WTC11 (cell line): ENCODE measurements around the gene EIF5. TPM values are rescaled to one million over a fixed set of nuclear protein-coding genes. Genes with fewer than 3 reads are reported as not detected.

ENCODE experiments used
- ATAC-seq: fragments of 200-7000 bp; cut with Tn5 transposase; 2 replicates; pipeline ENCODE4 v1.10.0; 2021; ENCODE audit warnings: mild to moderate bottlenecking, moderate library complexity
- CTCF ChIA-PET: fragments of 300-600 bp; sonication (Branson Sonifier 250); formaldehyde crosslinking; loops from one replicate; lab custom pipeline; 2021; ENCODE audit warnings: antibody characterized with exemption; lab: Charles Lee
- POLR2A ChIA-PET: fragments of 350-600 bp; sonication (Branson Sonifier 250); formaldehyde crosslinking; loops from one replicate; lab custom pipeline; 2021; ENCODE audit warnings: antibody characterized with exemption; lab: Charles Lee
- DNase-seq: peaks from one replicate; pipeline ENCODE4 v3.0.0; 2021; ENCODE audit warnings: low spot score
- H3K27ac Mint-ChIP-seq: 2 replicates; pipeline ENCODE4 v1.8.0; 2021; ENCODE audit warnings: mixed read lengths
- H3K27me3 Mint-ChIP-seq: 2 replicates; pipeline ENCODE4 v1.8.0; 2021; ENCODE audit warnings: low read depth, mild to moderate bottlenecking, moderate library complexity, mixed read lengths
- H3K36me3 Mint-ChIP-seq: 2 replicates; pipeline ENCODE4 v1.8.0; 2021; ENCODE audit warnings: mixed read lengths
- H3K4me1 Mint-ChIP-seq: 2 replicates; pipeline ENCODE4 v1.8.0; 2022; ENCODE audit warnings: mixed read lengths
- H3K4me3 Mint-ChIP-seq: 2 replicates; pipeline ENCODE4 v1.8.0; 2021; ENCODE audit warnings: mild to moderate bottlenecking, moderate library complexity, mixed read lengths
- H3K9me3 Mint-ChIP-seq: 2 replicates; pipeline ENCODE4 v1.8.0; 2021; ENCODE audit warnings: mixed read lengths
- AR ChIP-seq: fragments of 250-450 bp; sonication (Bioruptor Pico); IDR thresholded peaks from 2 replicates; pipeline ENCODE4 v1.9.0; 2021; ENCODE audit warnings: mild to moderate bottlenecking
- ATF1 ChIP-seq: sonication (generic); formaldehyde crosslinking; IDR thresholded peaks from 2 replicates; pipeline ENCODE4 v1.8.1; 2023; ENCODE audit warnings: mild to moderate bottlenecking, moderate library complexity, missing genetic modification reagents
- ERG ChIP-seq: fragments of 250-450 bp; sonication (Bioruptor Pico); IDR thresholded peaks from 2 replicates; pipeline ENCODE4 v1.8.0; 2021; ENCODE audit warnings: mild to moderate bottlenecking
- JUN ChIP-seq: sonication (generic); formaldehyde crosslinking; IDR thresholded peaks from 2 replicates; pipeline ENCODE4 v1.8.0; 2023; ENCODE audit warnings: mild to moderate bottlenecking, missing genetic modification reagents
- NFATC4 ChIP-seq: fragments of 250-450 bp; sonication (Bioruptor Pico); IDR thresholded peaks from 2 replicates; pipeline ENCODE4 v1.9.0; 2021; ENCODE audit warnings: mild to moderate bottlenecking
- PRRX2 ChIP-seq: fragments of 250-450 bp; sonication (Bioruptor Pico); IDR thresholded peaks from 2 replicates; pipeline ENCODE4 v1.8.0; 2021; ENCODE audit warnings: mild to moderate bottlenecking
- ZNF671 ChIP-seq: fragments of 250-450 bp; sonication (Bioruptor Pico); IDR thresholded peaks from 2 replicates; pipeline ENCODE4 v1.8.0; 2021; ENCODE audit warnings: mild to moderate bottlenecking
- total RNA-seq: library from RNA; stranded (reverse); gene quantifications from 3 replicates; pipeline ENCODE4 v1.2.3, GENCODE V29; 2021
- TF ChIP-seq, protein P1 (sequence below): sonication (generic); formaldehyde crosslinking; IDR thresholded peaks from 2 replicates; pipeline ENCODE4 v1.8.0; 2022; ENCODE audit warnings: mild to moderate bottlenecking, missing genetic modification reagents

Gene EIF5
- total RNA-seq, 1 experiment from 2014 or later, result 282 TPM

DNA sequence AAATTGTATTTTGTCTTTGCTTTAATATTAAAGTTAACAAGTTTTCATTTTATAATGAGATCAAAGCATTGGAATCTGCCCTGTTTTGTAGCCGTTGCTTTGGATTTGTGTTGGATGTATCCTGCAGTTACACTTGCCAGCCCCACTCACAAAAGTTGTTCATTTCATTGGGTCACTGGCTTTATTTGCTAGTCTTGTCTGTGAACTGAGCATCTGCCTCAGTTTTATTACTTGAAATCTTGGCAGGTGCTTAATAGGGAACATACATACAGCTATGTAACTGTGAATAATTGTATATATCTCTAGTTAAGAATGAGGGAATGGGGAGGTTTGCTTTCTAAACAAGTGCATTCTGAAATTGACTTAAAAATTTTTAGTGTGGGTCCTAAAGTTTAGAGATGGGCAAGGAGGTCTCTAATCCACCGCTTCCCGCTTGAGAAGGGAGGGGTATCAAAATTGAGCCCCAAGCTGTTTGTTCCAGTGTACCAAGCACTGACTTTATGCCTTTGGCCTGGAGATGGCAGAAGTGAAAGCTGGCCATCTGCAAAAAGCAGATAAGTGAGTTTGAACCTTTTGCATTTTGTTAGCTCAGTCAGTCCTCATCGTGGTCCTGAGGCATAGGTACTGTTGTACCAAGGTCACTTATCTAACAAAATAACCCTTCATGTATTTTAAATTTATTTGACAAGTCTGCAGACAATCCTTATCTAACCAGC is 9.3 kb downstream of the EIF5 start:
- CTCF ChIA-PET, result interaction anchor here (0.6 to 3.6 kb wide), 5 partner anchors 8 to 50 kb away, joined by 4 to 18 read pairs (median 5); no protein-coding TSS in a partner anchor

DNA sequence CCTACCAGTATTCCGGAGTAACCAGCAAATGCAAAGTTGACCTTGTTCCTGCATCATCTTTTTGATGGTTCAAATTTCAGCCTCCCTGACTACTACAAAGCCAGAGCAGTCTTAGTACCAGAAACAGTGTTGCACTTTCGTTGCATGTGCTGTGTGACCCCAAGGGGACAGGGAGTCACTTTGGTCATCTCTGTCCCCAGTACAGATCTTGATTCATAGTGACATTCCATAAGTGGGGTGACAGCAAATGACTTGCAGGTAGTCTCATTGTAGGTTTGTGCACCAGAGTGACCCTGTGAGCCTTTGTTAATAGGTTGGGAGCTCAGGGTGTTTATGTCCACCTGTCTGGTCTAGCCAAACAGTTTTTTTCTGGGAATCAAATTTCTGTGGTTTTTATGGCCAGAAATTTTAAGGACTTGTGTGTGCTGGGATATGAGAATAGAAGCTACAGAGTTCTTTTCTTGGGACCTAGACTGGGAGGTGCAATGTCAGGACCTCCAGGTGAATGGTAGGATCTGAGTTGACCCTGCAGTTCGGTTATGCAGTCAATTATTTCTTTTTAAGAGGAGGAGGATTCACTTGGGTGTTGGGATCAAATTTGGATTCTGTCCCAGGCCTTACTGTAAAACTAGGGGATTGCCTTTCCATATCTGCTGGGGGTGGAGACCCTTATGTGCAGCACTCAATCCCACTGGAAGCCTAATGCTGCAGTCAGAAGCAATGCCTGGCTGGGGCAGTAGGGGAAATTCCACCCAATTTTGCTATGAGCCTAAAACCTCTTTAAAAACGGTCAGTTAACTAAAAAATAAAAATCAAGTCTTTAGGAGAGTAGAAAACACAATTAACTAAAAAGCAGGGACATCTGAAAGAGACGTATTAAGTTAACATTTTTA is 10.1 kb downstream of the EIF5 start:
- peaks cover 58% of the 10 kb centered on the region for H3K36me3 Mint-ChIP-seq
- peak overlapping the region; percentile 88 for H3K27ac Mint-ChIP-seq

More for the DNA sequence above, 9.3 kb downstream of the EIF5 start:
- ATAC-seq (no peak), DNase-seq (no peak)
- H3K4me1 Mint-ChIP-seq, result peaks cover 18% of the 10 kb centered on the region
- H3K36me3 Mint-ChIP-seq, result peaks cover 66% of the 10 kb centered on the region
- no peaks in the 10 kb centered on the region for H3K27me3 Mint-ChIP-seq
- no peaks in the 10 kb centered on the region for H3K9me3 Mint-ChIP-seq
- POLR2A ChIA-PET, result interaction anchor here (0.6 to 6.5 kb wide), 2 partner anchors 8 to 78 kb away, joined by 3 to 39 read pairs; partner anchors contain the start of gene EIF5
- H3K27ac Mint-ChIP-seq, result no peak overlapping the region; the same call in 1 of the 2 replicates
- H3K4me3 Mint-ChIP-seq, result no peak overlapping the region
- TF ChIP-seq ATF1, result no peak
- no peak for TF ChIP-seq JUN
- peak; percentile 51; the same call in 1 of the 2 replicates for TF ChIP-seq PRRX2 (CRISPR knock-in tag)
- peak; percentile 5 for TF ChIP-seq NFATC4 (CRISPR knock-in tag)
- peak; percentile 63; the same call in 1 of the 2 replicates for TF ChIP-seq ERG (CRISPR knock-in tag)
- peak; percentile 78 for TF ChIP-seq ZNF671
- TF ChIP-seq AR, result peak; percentile 76; the same call in 1 of the 2 replicates
- TF ChIP-seq, all 79 proteins: peak for 5

More for the DNA sequence above, 10.1 kb downstream of the EIF5 start:
- ChIA-PET POLR2A (interaction anchor here (6.5 kb wide), 1 partner anchor 9 kb away, joined by 39 read pairs; the partner anchor contains the start of gene EIF5), CTCF (interaction anchor here (1.5 to 3.6 kb wide), 4 partner anchors 9 to 50 kb away, joined by 4 to 18 read pairs (median 6); no protein-coding TSS in a partner anchor)
- H3K27me3 Mint-ChIP-seq, result no peaks in the 10 kb centered on the region
- TF ChIP-seq, protein P1, sequence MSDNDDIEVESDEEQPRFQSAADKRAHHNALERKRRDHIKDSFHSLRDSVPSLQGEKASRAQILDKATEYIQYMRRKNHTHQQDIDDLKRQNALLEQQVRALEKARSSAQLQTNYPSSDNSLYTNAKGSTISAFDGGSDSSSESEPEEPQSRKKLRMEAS, result no peak
- TF ChIP-seq AR (peak; percentile 35; the same call in 1 of the 2 replicates), PRRX2 (CRISPR knock-in tag) (peak; percentile 88; the same call in 1 of the 2 replicates)
- H3K4me3 Mint-ChIP-seq, result no peak overlapping the region
- DNase-seq (no peak), ATAC-seq (peak; percentile 10; the same call in 1 of the 2 replicates)
- no peaks in the 10 kb centered on the region for H3K9me3 Mint-ChIP-seq
- H3K4me1 Mint-ChIP-seq, result peaks cover 19% of the 10 kb centered on the region
